Astrocyte (in vitro differentiated cells and primary cell): ENCODE data around the gene TIAL1. TPM values are rescaled to one million over a fixed set of nuclear protein-coding genes. Genes with fewer than 3 reads are reported as not detected.

Experiments used
- DNase-seq: peaks from one replicate; pipeline ENCODE4 v3.0.0-alpha.2; 2010; ENCODE audit warnings: low read depth
- FAIRE-seq: peaks from 2 replicates; lab custom pipeline; 2011; peaks lifted over from hg19 to GRCh38; lab: Jason Lieb, UNC
- H2AFZ ChIP-seq: 2 replicates; pipeline ENCODE4 v1.6.0; 2012; ENCODE audit warnings: low read depth, low read length, inconsistent platforms
- H3K27ac ChIP-seq: 2 replicates; pipeline ENCODE4 v1.5.1; 2011; ENCODE audit warnings: low read depth, low read length, inconsistent platforms
- H3K27me3 ChIP-seq: 2 replicates; pipeline ENCODE4 v1.6.0; 2011; ENCODE audit warnings: low read length, inconsistent platforms; ENCODE audit not compliant: insufficient read depth
- H3K36me3 ChIP-seq: 2 replicates; pipeline ENCODE4 v1.5.1; 2011; ENCODE audit warnings: low read length, inconsistent platforms; ENCODE audit not compliant: insufficient read depth
- H3K4me1 ChIP-seq: 2 replicates; pipeline ENCODE4 v1.5.1; 2011; ENCODE audit warnings: low read length, inconsistent platforms; ENCODE audit not compliant: insufficient read depth
- H3K4me2 ChIP-seq: 2 replicates; pipeline ENCODE4 v1.6.0; 2012; ENCODE audit warnings: low read length, inconsistent platforms
- H3K4me3 ChIP-seq: 2 replicates; pipeline ENCODE4 v1.5.1; 2011; ENCODE audit warnings: low read depth, mild to moderate bottlenecking, low read length, inconsistent platforms; ENCODE audit not compliant: insufficient read depth
- H3K79me2 ChIP-seq: 2 replicates; pipeline ENCODE4 v1.6.0; 2012; ENCODE audit warnings: mild to moderate bottlenecking, low read length, inconsistent platforms; ENCODE audit not compliant: insufficient read depth
- H3K9ac ChIP-seq: 2 replicates; pipeline ENCODE4 v1.6.0; 2012; ENCODE audit warnings: mild to moderate bottlenecking, low read length, inconsistent platforms
- H3K9me3 ChIP-seq: 2 replicates; pipeline ENCODE4 v1.5.1; 2012; ENCODE audit warnings: low read depth, mild to moderate bottlenecking, low read length, inconsistent platforms; ENCODE audit not compliant: insufficient read depth
- H4K20me1 ChIP-seq: 2 replicates; pipeline ENCODE4 v1.6.0; 2012; ENCODE audit warnings: low read length, inconsistent platforms; ENCODE audit not compliant: insufficient read depth
- H3K27ac Mint-ChIP-seq: one replicate; pipeline ENCODE4 v1.8.0; 2021; ENCODE audit warnings: mild to moderate bottlenecking, mixed read lengths; ENCODE audit not compliant: unreplicated experiment
- H3K27me3 Mint-ChIP-seq: one replicate; pipeline ENCODE4 v1.8.0; 2021; ENCODE audit warnings: low read depth, mixed read lengths; ENCODE audit not compliant: unreplicated experiment
- H3K36me3 Mint-ChIP-seq: one replicate; pipeline ENCODE4 v1.8.0; 2021; ENCODE audit warnings: low read depth, mixed read lengths; ENCODE audit not compliant: unreplicated experiment
- H3K4me1 Mint-ChIP-seq: one replicate; pipeline ENCODE4 v1.8.0; 2021; ENCODE audit warnings: low read depth, mixed read lengths; ENCODE audit not compliant: unreplicated experiment
- H3K4me3 Mint-ChIP-seq: one replicate; pipeline ENCODE4 v1.8.0; 2021; ENCODE audit warnings: mild to moderate bottlenecking, moderate library complexity, mixed read lengths; ENCODE audit not compliant: unreplicated experiment
- H3K9me3 Mint-ChIP-seq: one replicate; pipeline ENCODE4 v1.8.0; 2021; ENCODE audit warnings: mild to moderate bottlenecking, mixed read lengths; ENCODE audit not compliant: unreplicated experiment
- EZH2 ChIP-seq: IDR thresholded peaks from 2 replicates; pipeline ENCODE4 v1.6.1; 2012; ENCODE audit warnings: mild to moderate bottlenecking, low read length, inconsistent platforms; ENCODE audit not compliant: insufficient read depth
- total RNA-seq: library from RNA; stranded (reverse); gene quantifications from 2 replicates; pipeline ENCODE4 v1.2.1, GENCODE V29; 2021
- TF ChIP-seq, protein P1 (sequence below): IDR thresholded peaks from 2 replicates; pipeline ENCODE4 v1.5.1; 2011; ENCODE audit warnings: low read depth, mild to moderate bottlenecking, inconsistent platforms, low read length, moderate library complexity; ENCODE audit not compliant: insufficient read depth

The TIAL1 gene
- total RNA-seq, 1 donor from 2014 or later = 155 TPM

- Histone ChIP-seq H3K9me3 (no peaks in the 10 kb centered on the region), H3K36me3 (no peaks in the 10 kb centered on the region), H2AFZ (no peak overlapping the region), H3K4me3 (no peak overlapping the region), H3K27ac (no peak overlapping the region), H3K9ac (no peak overlapping the region), H3K79me2 (no peaks in the 10 kb centered on the region), H3K4me1 (no peaks in the 10 kb centered on the region), H3K27me3 (no peaks in the 10 kb centered on the region), H3K4me2 (no peak overlapping the region), H4K20me1 (no peaks in the 10 kb centered on the region)
- DNase-seq (no peak), FAIRE-seq (no peak)
- Mint-ChIP-seq H3K4me1 (no peaks in the 10 kb centered on the region), H3K27me3 (peaks cover 9% of the 10 kb centered on the region), H3K27ac (no peak overlapping the region), H3K9me3 (peaks cover 2% of the 10 kb centered on the region), H3K36me3 (no peaks in the 10 kb centered on the region), H3K4me3 (no peak overlapping the region)
- no peak for TF ChIP-seq EZH2
- TF ChIP-seq, protein P1, sequence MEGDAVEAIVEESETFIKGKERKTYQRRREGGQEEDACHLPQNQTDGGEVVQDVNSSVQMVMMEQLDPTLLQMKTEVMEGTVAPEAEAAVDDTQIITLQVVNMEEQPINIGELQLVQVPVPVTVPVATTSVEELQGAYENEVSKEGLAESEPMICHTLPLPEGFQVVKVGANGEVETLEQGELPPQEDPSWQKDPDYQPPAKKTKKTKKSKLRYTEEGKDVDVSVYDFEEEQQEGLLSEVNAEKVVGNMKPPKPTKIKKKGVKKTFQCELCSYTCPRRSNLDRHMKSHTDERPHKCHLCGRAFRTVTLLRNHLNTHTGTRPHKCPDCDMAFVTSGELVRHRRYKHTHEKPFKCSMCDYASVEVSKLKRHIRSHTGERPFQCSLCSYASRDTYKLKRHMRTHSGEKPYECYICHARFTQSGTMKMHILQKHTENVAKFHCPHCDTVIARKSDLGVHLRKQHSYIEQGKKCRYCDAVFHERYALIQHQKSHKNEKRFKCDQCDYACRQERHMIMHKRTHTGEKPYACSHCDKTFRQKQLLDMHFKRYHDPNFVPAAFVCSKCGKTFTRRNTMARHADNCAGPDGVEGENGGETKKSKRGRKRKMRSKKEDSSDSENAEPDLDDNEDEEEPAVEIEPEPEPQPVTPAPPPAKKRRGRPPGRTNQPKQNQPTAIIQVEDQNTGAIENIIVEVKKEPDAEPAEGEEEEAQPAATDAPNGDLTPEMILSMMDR = no peak
Observed at GRCh38 chr10:119613741-119614140, 17.0 kb upstream of the TIAL1 start.

- DNase-seq (no peak), FAIRE-seq (no peak)
- Histone ChIP-seq H3K4me2 (no peak overlapping the region), H4K20me1 (no peaks in the 10 kb centered on the region), H2AFZ (no peak overlapping the region), H3K36me3 (no peaks in the 10 kb centered on the region), H3K9me3 (no peaks in the 10 kb centered on the region), H3K27me3 (no peaks in the 10 kb centered on the region), H3K79me2 (no peaks in the 10 kb centered on the region), H3K4me3 (no peak overlapping the region), H3K27ac (no peak overlapping the region), H3K9ac (no peak overlapping the region), H3K4me1 (no peaks in the 10 kb centered on the region)
- Mint-ChIP-seq H3K9me3 (no peaks in the 10 kb centered on the region), H3K36me3 (no peaks in the 10 kb centered on the region), H3K4me3 (no peak overlapping the region), H3K27ac (no peak overlapping the region), H3K27me3 (peaks cover 7% of the 10 kb centered on the region), H3K4me1 (no peaks in the 10 kb centered on the region)
- no peak for TF ChIP-seq EZH2
- TF ChIP-seq, protein P1 = no peak
Observed at GRCh38 chr10:119611433-119611832, 14.7 kb upstream of the TIAL1 start.

DNA sequence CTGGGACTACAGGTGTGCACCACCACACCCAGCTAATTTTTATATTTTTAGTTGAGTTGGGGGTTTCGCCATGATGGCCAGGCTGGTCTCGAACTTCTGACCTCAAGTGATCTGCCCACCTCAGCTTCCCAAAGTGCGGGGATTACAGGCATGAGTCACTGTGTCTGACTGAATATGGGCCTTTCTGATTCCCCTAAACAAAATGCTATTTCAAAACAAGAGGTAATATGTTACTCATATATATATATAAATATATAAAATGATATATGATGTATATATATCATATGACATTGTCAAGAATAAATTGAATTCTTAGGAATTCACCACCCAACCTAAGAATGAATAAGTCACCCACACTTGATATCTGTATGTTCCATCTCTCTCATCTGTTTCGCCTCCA is 12.8 kb upstream of the TIAL1 start:
- no peak for TF ChIP-seq EZH2
- TF ChIP-seq, protein P1 = no peak
- FAIRE-seq = no peak
- Histone ChIP-seq H3K9me3 (no peaks in the 10 kb centered on the region), H3K4me1 (no peaks in the 10 kb centered on the region), H3K79me2 (no peaks in the 10 kb centered on the region), H3K4me3 (no peak overlapping the region), H3K27ac (no peak overlapping the region), H3K36me3 (no peaks in the 10 kb centered on the region), H3K4me2 (no peak overlapping the region), H3K27me3 (no peaks in the 10 kb centered on the region), H3K9ac (no peak overlapping the region), H4K20me1 (no peaks in the 10 kb centered on the region), H2AFZ (no peak overlapping the region)
- no peaks in the 10 kb centered on the region for H3K9me3 Mint-ChIP-seq
- no peaks in the 10 kb centered on the region for H3K4me1 Mint-ChIP-seq
- H3K27me3 Mint-ChIP-seq = peaks cover 7% of the 10 kb centered on the region
- no peaks in the 10 kb centered on the region for H3K36me3 Mint-ChIP-seq
- no peak for DNase-seq
- H3K4me3 Mint-ChIP-seq = no peak overlapping the region
- H3K27ac Mint-ChIP-seq = no peak overlapping the region
